ENCODE results near the gene PCDHB5.
"Not testable (repeated sequence)": the region's sequence is repeated elsewhere in the genome, so short reads cannot be mapped to it uniquely, and the experiment has no call there.

The PCDHB5 gene

DNA sequence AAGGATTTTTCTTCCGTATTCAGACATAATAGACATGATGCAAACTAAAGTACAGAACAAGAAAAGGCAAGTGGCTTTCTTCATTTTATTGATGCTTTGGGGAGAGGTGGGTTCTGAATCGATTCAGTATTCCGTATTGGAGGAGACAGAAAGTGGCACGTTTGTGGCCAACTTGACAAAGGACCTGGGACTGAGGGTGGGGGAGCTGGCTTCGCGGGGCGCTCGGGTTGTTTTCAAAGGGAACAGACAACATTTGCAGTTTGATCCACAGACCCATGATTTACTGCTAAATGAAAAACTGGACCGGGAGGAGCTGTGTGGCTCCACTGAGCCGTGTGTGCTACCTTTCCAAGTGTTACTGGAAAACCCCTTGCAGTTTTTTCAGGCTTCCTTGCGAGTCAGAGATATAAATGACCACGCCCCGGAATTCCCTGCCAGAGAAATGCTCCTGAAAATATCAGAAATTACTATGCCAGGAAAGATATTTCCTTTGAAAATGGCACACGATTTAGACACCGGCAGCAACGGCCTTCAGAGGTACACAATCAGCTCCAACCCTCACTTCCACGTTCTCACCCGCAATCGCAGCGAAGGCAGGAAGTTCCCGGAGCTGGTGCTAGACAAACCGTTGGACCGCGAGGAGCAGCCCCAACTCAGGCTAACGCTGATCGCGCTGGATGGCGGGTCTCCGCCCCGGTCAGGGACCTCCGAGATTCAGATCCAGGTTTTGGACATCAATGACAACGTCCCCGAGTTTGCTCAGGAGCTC lies 15.4 kb downstream of the PCDHB5 start:
- Histone ChIP-seq H3K4me3 (ENCODE audit: low read depth in 1 of 2, low read length in 2 of 2) (no peak overlapping the region), H3K9me3 (ENCODE audit: insufficient read depth, low read length, severe bottlenecking) (no peaks in the 10 kb centered on the region), H3K27ac (ENCODE audit: low read length) (no peak overlapping the region), H3K4me2 (ENCODE audit: insufficient read depth, low read length) (no peak overlapping the region), H3K36me3 (ENCODE audit: insufficient read depth, low read length) (no peaks in the 10 kb centered on the region), H3K4me1 (ENCODE audit: insufficient read depth, low read length) (no peaks in the 10 kb centered on the region), H3K9ac (ENCODE audit: low read depth, low read length) (no peak overlapping the region), H3K79me2 (ENCODE audit: insufficient read depth, low read length) (no peaks in the 10 kb centered on the region), H3K27me3 (ENCODE audit: insufficient read depth, low read length, poor library complexity) (no peaks in the 10 kb centered on the region), H4K20me1 (ENCODE audit: insufficient read depth, low read length) (no peaks in the 10 kb centered on the region), H2AFZ (ENCODE audit: low read depth, low read length) (no peak overlapping the region)
- no peak for DNase-seq
- no peak for ATAC-seq (ENCODE audit: insufficient read depth, low read depth)
- TF ChIP-seq, protein P1, sequence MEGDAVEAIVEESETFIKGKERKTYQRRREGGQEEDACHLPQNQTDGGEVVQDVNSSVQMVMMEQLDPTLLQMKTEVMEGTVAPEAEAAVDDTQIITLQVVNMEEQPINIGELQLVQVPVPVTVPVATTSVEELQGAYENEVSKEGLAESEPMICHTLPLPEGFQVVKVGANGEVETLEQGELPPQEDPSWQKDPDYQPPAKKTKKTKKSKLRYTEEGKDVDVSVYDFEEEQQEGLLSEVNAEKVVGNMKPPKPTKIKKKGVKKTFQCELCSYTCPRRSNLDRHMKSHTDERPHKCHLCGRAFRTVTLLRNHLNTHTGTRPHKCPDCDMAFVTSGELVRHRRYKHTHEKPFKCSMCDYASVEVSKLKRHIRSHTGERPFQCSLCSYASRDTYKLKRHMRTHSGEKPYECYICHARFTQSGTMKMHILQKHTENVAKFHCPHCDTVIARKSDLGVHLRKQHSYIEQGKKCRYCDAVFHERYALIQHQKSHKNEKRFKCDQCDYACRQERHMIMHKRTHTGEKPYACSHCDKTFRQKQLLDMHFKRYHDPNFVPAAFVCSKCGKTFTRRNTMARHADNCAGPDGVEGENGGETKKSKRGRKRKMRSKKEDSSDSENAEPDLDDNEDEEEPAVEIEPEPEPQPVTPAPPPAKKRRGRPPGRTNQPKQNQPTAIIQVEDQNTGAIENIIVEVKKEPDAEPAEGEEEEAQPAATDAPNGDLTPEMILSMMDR (IDR thresholded peaks at IDR 0.05; ENCODE audit: borderline replicate concordance, extremely low read depth, low read length, poor library complexity, severe bottlenecking), result no peak
- TF ChIP-seq EZH2 (IDR thresholded peaks at IDR 0.05; ENCODE audit: borderline replicate concordance, low read depth, low read length, severe bottlenecking), result no peak

GRCh38 chr5:141150993-141151325 lies 16.0 kb downstream of the PCDHB5 start:
- H3K27me3 ChIP-seq (ENCODE audit: insufficient read depth, low read length, poor library complexity), result no peaks in the 10 kb centered on the region
- no peak overlapping the region for H2AFZ ChIP-seq (ENCODE audit: low read depth, low read length)
- ATAC-seq (ENCODE audit: insufficient read depth, low read depth) (no peak), DNase-seq (no peak)
- no peaks in the 10 kb centered on the region for H4K20me1 ChIP-seq (ENCODE audit: insufficient read depth, low read length)
- H3K4me1 ChIP-seq (ENCODE audit: insufficient read depth, low read length), result no peaks in the 10 kb centered on the region
- no peaks in the 10 kb centered on the region for H3K9me3 ChIP-seq (ENCODE audit: insufficient read depth, low read length, severe bottlenecking)
- TF ChIP-seq EZH2 (IDR thresholded peaks at IDR 0.05; ENCODE audit: borderline replicate concordance, low read depth, low read length, severe bottlenecking), result no peak
- TF ChIP-seq, protein P1 (IDR thresholded peaks at IDR 0.05; ENCODE audit: borderline replicate concordance, extremely low read depth, low read length, poor library complexity, severe bottlenecking), result no peak
- H3K36me3 ChIP-seq (ENCODE audit: insufficient read depth, low read length), result no peaks in the 10 kb centered on the region
- H3K79me2 ChIP-seq (ENCODE audit: insufficient read depth, low read length), result no peaks in the 10 kb centered on the region
- H3K4me2 ChIP-seq (ENCODE audit: insufficient read depth, low read length), result no peak overlapping the region
- H3K27ac ChIP-seq (ENCODE audit: low read length), result no peak overlapping the region
- no peak overlapping the region for H3K4me3 ChIP-seq (ENCODE audit: low read depth in 1 of 2, low read length in 2 of 2)
- H3K9ac ChIP-seq (ENCODE audit: low read depth, low read length), result no peak overlapping the region

GRCh38 chr5:141151632-141152031 lies 16.6 kb downstream of the PCDHB5 start:
- not testable (repeated sequence) for H3K27ac ChIP-seq (ENCODE audit: low read length); H3K4me1 ChIP-seq (ENCODE audit: insufficient read depth, low read length); ATAC-seq (ENCODE audit: insufficient read depth, low read depth); DNase-seq; H3K4me3 ChIP-seq (ENCODE audit: low read depth in 1 of 2, low read length in 2 of 2); H4K20me1 ChIP-seq (ENCODE audit: insufficient read depth, low read length); H3K79me2 ChIP-seq (ENCODE audit: insufficient read depth, low read length); H3K9me3 ChIP-seq (ENCODE audit: insufficient read depth, low read length, severe bottlenecking); H3K4me2 ChIP-seq (ENCODE audit: insufficient read depth, low read length); H3K27me3 ChIP-seq (ENCODE audit: insufficient read depth, low read length, poor library complexity); H3K36me3 ChIP-seq (ENCODE audit: insufficient read depth, low read length); H3K9ac ChIP-seq (ENCODE audit: low read depth, low read length); H2AFZ ChIP-seq (ENCODE audit: low read depth, low read length)

DNA sequence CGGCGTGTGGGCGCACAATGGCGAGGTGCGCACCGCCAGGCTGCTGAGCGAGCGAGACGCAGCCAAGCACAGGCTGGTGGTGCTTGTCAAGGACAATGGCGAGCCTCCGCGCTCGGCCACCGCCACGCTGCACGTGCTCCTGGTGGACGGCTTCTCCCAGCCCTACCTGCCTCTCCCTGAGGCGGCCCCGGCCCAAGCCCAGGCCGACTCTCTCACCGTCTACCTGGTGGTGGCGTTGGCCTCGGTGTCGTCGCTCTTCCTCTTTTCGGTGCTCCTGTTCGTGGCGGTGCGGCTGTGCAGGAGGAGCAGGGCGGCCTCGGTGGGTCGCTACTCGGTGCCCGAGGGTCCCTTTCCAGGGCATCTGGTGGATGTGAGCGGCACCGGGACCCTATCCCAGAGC lies 17.1 kb downstream of the PCDHB5 start:
- H3K36me3 ChIP-seq (ENCODE audit: insufficient read depth, low read length); H3K4me2 ChIP-seq (ENCODE audit: insufficient read depth, low read length); H2AFZ ChIP-seq (ENCODE audit: low read depth, low read length); H3K4me1 ChIP-seq (ENCODE audit: insufficient read depth, low read length); H3K9ac ChIP-seq (ENCODE audit: low read depth, low read length); H3K4me3 ChIP-seq (ENCODE audit: low read depth in 1 of 2, low read length in 2 of 2); H3K79me2 ChIP-seq (ENCODE audit: insufficient read depth, low read length); H3K9me3 ChIP-seq (ENCODE audit: insufficient read depth, low read length, severe bottlenecking); H3K27ac ChIP-seq (ENCODE audit: low read length); ATAC-seq (ENCODE audit: insufficient read depth, low read depth); H4K20me1 ChIP-seq (ENCODE audit: insufficient read depth, low read length); H3K27me3 ChIP-seq (ENCODE audit: insufficient read depth, low read length, poor library complexity); DNase-seq: not testable (repeated sequence)
